Heart left ventricle (tissue), 13 donors: ENCODE data around the gene ANKUB1.

Source experiments
- CTCF ChIP-seq, 12 donors: fragments of 200-600 bp; sonication (generic) in 4 of 12; IDR thresholded peaks; one replicate each; pipeline versions ENCODE4 v1.5.0 to v1.8.0; 2018 to 2022; ENCODE audit warnings: antibody characterized with exemption in 12 of 12, mild to moderate bottlenecking in 5 of 12
- POLR2A ChIP-seq, 2 donors: fragments of 450-650 bp; IDR thresholded peaks; one replicate each; pipeline ENCODE4 v1.6.1; 2017; ENCODE audit warnings: antibody characterized with exemption in 2 of 2, mild to moderate bottlenecking in 2 of 2, moderate library complexity in 2 of 2
- donor health status: ischemic (EF 13 %, LVEDD 7.1; RV severe dilation, severe dysfunction).
- donor health status: DM: no; HTN: yes; CAD: no.
- donor health status: DM: no; HTN: no; CAD: no.
- donor health status: ischemic (EF 25% LVEDD 6.9; RV normal size, moderate dysfunction).
- donor health status: ischemic (EF 25% LVEDD 5.7; RV mildly dilated, moderate dysfunction).
- donor health status: ischemic (EF 35%, LVEDD 5.7; RV mildly dilated, moderate dysfunction).
- donor health status: nonischemic (EF 11% LVEDD 7.7; RV severe dilation, severe dysfunction).
- donor health status: DM: yes; HTN: yes; CAD: no.
- donor health status: PGD.
- donor health status: ischemic (EF 29% LVEDD 5.4; RV normal size, mild dysfunction).
- donor health status: nonischemic (EF 23%, LVEDD 6.1; RV moderate dilation, normal function).

GRCh38 chr3:149801195-149801594 lies 8.8 kb upstream of the ANKUB1 start:
- TF ChIP-seq CTCF (IDR thresholded peaks at IDR 0.05), result no peak
- TF ChIP-seq POLR2A (IDR thresholded peaks at IDR 0.05), result no peak
